COR-L47 (cell line): ENCODE results near the gene CMTM4.
"Not testable (repeated sequence)": the region's sequence is repeated elsewhere in the genome, so short reads cannot be mapped to it uniquely, and the experiment has no call there.

ENCODE experiments used
- DNase-seq: peaks from one replicate; lab custom pipeline; 2025; lab: John Stamatoyannopoulos, UW

Gene CMTM4

GRCh38 chr16:66673691-66674090 lies 22.9 kb downstream of the CMTM4 start:
- DNase-seq: no peak

- DNase-seq: no peak
Observed at GRCh38 chr16:66670691-66671388, 25.7 kb downstream of the CMTM4 start.

- DNase-seq: no peak
Observed at GRCh38 chr16:66668777-66669444, 27.6 kb downstream of the CMTM4 start.

- no peak for DNase-seq
Observed at GRCh38 chr16:66667944-66668343, 28.6 kb downstream of the CMTM4 start.

- DNase-seq: no peak
Observed at GRCh38 chr16:66662445-66663194, 33.9 kb downstream of the CMTM4 start.

GRCh38 chr16:66661671-66662346 lies 34.7 kb downstream of the CMTM4 start:
- not testable (repeated sequence) for DNase-seq

- no peak for DNase-seq
Observed at GRCh38 chr16:66661210-66661560, 35.4 kb downstream of the CMTM4 start.

GRCh38 chr16:66660422-66661209 lies 35.9 kb downstream of the CMTM4 start:
- peak; percentile 27 for DNase-seq

GRCh38 chr16:66658860-66659190 lies 37.7 kb downstream of the CMTM4 start:
- no peak for DNase-seq

- DNase-seq: no peak
Observed at GRCh38 chr16:66658143-66658859, 38.2 kb downstream of the CMTM4 start.

GRCh38 chr16:66656547-66656946 lies 40.0 kb downstream of the CMTM4 start:
- no peak for DNase-seq

GRCh38 chr16:66653581-66654350 lies 42.8 kb downstream of the CMTM4 start:
- DNase-seq: no peak

GRCh38 chr16:66652661-66653360 lies 43.7 kb downstream of the CMTM4 start:
- DNase-seq: no peak

- no peak for DNase-seq
Observed at GRCh38 chr16:66651965-66652364, 44.6 kb downstream of the CMTM4 start.

GRCh38 chr16:66651474-66651765 lies 45.1 kb downstream of the CMTM4 start:
- DNase-seq: no peak

GRCh38 chr16:66650707-66651473 lies 45.7 kb downstream of the CMTM4 start:
- DNase-seq: peak; percentile 88

- no peak for DNase-seq
Observed at GRCh38 chr16:66649636-66650205, 46.8 kb downstream of the CMTM4 start.

GRCh38 chr16:66649167-66649566 lies 47.4 kb downstream of the CMTM4 start:
- no peak for DNase-seq

- no peak for DNase-seq
Observed at GRCh38 chr16:66647866-66648265, 48.7 kb downstream of the CMTM4 start.
